HepG2 (cell line): ENCODE data around the gene CFAP61. TPM values are rescaled to one million over a fixed set of nuclear protein-coding genes. Genes with fewer than 3 reads are reported as not detected.

ENCODE experiments used
- ATAC-seq: fragments of 200-7000 bp; cut with Tn5 transposase; 3 replicates; pipeline ENCODE4 v1.9.1; 2020; ENCODE audit warnings: mild to moderate bottlenecking, moderate library complexity
- BruUV-seq: library from RNA; stranded (reverse); fragments of 400-500 nt; replicated peaks from 2 replicates; lab custom pipeline; 2021; lab: Mats Ljungman, UMichigan
- CTCF ChIA-PET: fragments of 300-600 bp; formaldehyde crosslinking; extraction: SDS; loops from one replicate; lab custom pipeline; 2021; ENCODE audit warnings: low total read pairs, inconsistent platforms, low intra/inter-chr PET ratio; lab: Yijun Ruan, JAX
- POLR2A ChIA-PET: fragments of 350-600 bp; sonication (Branson Sonifier 250); formaldehyde crosslinking; loops from one replicate; lab custom pipeline; 2020; ENCODE audit warnings: antibody characterized with exemption, inconsistent platforms; lab: Yijun Ruan, JAX
- DNase-seq: peaks from one replicate; pipeline ENCODE4 v3.0.0-alpha.2; 2015; ENCODE audit warnings: low spot score
- FAIRE-seq: peaks from 3 replicates; lab custom pipeline; 2011; peaks lifted over from hg19 to GRCh38; lab: Jason Lieb, UNC
- H2AFZ ChIP-seq: one replicate; pipeline ENCODE4 v1.6.1; 2011; ENCODE audit warnings: low read length, inconsistent platforms
- H3K27ac ChIP-seq: fragments of 300-600 bp; 3 replicates; pipeline ENCODE4 v1.8.0; 2011; ENCODE audit warnings: mixed run types, mild to moderate bottlenecking, mixed read lengths, low read length, inconsistent platforms; ENCODE audit not compliant: insufficient read depth; ENCODE audit errors: extremely low read length
- H3K27me3 ChIP-seq, 2 experiments: fragments of 200-600 bp in 1 of 2; 2 replicates in 1 of 2; 3 replicates in 1 of 2; pipeline versions ENCODE4 v1.6.0 to v1.8.0; 2011; ENCODE audit warnings: low read length in 2 of 2, mild to moderate bottlenecking in 2 of 2, moderate library complexity in 2 of 2, inconsistent platforms in 1 of 2; ENCODE audit not compliant: insufficient read depth in 2 of 2, control insufficient read depth in 1 of 2
- H3K36me3 ChIP-seq, 2 experiments: fragments of 200-600 bp in 1 of 2; replicated peaks in 1 of 2; 2 replicates in 1 of 2; 3 replicates in 1 of 2; pipeline versions ENCODE4 v1.5.1 to v1.8.0; 2011; ENCODE audit warnings: low read length in 2 of 2, inconsistent platforms in 1 of 2; ENCODE audit not compliant: insufficient read depth in 2 of 2, control insufficient read depth in 1 of 2
- H3K4me1 ChIP-seq: 2 replicates; pipeline ENCODE4 v1.5.1; 2012; ENCODE audit warnings: low read length, inconsistent platforms; ENCODE audit not compliant: insufficient read depth
- H3K4me2 ChIP-seq: 2 replicates; pipeline ENCODE4 v1.6.0; 2011; ENCODE audit warnings: low read depth, low read length, inconsistent platforms
- H3K4me3 ChIP-seq, 3 experiments: fragments of 200-600 bp in 1 of 3; sonication (generic), shearing (Covaris generic) in 1 of 3; replicated peaks in 1 of 3; 2 replicates each; pipeline ENCODE4 v1.5.1; 2011 to 2016; ENCODE audit warnings: low read length in 3 of 3, inconsistent platforms in 2 of 3, low read depth in 2 of 3, mild to moderate bottlenecking in 2 of 3, control low read depth in 1 of 3, mixed read lengths in 1 of 3; ENCODE audit not compliant: insufficient read depth in 1 of 3
- H3K79me2 ChIP-seq: one replicate; pipeline ENCODE4 v1.6.1; 2011; ENCODE audit warnings: low read length, inconsistent platforms; ENCODE audit not compliant: insufficient read depth
- H3K9ac ChIP-seq: 2 replicates; pipeline ENCODE4 v1.6.0; 2011; ENCODE audit warnings: mild to moderate bottlenecking, low read depth, low read length, inconsistent platforms; ENCODE audit not compliant: insufficient read depth
- H3K9me3 ChIP-seq: 2 replicates; pipeline ENCODE4 v1.5.1; 2012; ENCODE audit warnings: mild to moderate bottlenecking, low read length
- H4K20me1 ChIP-seq: 2 replicates; pipeline ENCODE4 v1.6.0; 2011; ENCODE audit warnings: inconsistent platforms, mild to moderate bottlenecking, low read length, moderate library complexity; ENCODE audit not compliant: insufficient read depth
- CAMTA2 ChIP-seq: sonication (generic); formaldehyde crosslinking; IDR thresholded peaks from 2 replicates; pipeline ENCODE4 v1.4.0; 2020; ENCODE audit warnings: mild to moderate bottlenecking, missing genetic modification reagents, borderline replicate concordance
- GATAD1 ChIP-seq: IDR thresholded peaks from 2 replicates; pipeline ENCODE4 v1.6.1; 2016; ENCODE audit warnings: missing genetic modification reagents, missing compliant biosample characterization
- KLF13 ChIP-seq: sonication (generic); formaldehyde crosslinking; IDR thresholded peaks from 2 replicates; pipeline ENCODE4 v1.4.0; 2020; ENCODE audit warnings: mild to moderate bottlenecking, missing genetic modification reagents
- NBN ChIP-seq: fragments of 450-650 bp; conservative IDR thresholded peaks from 2 replicates; pipeline ENCODE4 v1.6.1; 2017
- NFE2 ChIP-seq: sonication (generic); formaldehyde crosslinking; IDR thresholded peaks from 2 replicates; pipeline ENCODE4 v1.4.0; 2020; ENCODE audit warnings: missing genetic modification reagents
- SCMH1 ChIP-seq: sonication (generic); formaldehyde crosslinking; IDR thresholded peaks from 2 replicates; pipeline ENCODE4 v1.9.0; 2021; ENCODE audit warnings: missing genetic modification reagents, mild to moderate bottlenecking, borderline replicate concordance
- ZNF567 ChIP-seq: sonication (generic); formaldehyde crosslinking; IDR thresholded peaks from 2 replicates; pipeline ENCODE4 v1.8.1; 2023; ENCODE audit warnings: mild to moderate bottlenecking, missing genetic modification reagents, borderline replicate concordance
- ZNF619 ChIP-seq: sonication (generic); formaldehyde crosslinking; IDR thresholded peaks from 2 replicates; pipeline ENCODE4 v1.4.0; 2020; ENCODE audit warnings: mild to moderate bottlenecking, missing genetic modification reagents
- WGBS: methylation state at CpG from one replicate; pipeline ENCODE4 v1.1.6; 2017; ENCODE audit warnings: low lambda C conversion rate; 5-methylcytosine and 5-hydroxymethylcytosine counted together
- in situ Hi-C: cut with HindIII; loops from 2 replicates; pipeline ENCODE4 v1.10.0; 2017; ENCODE audit warnings: low pct_unique_long_range_greater_than_20kb; ENCODE audit not compliant: extremely low pct_ligation_motif_present
- intact Hi-C: fragments of 100-400 bp; cut with micrococcal nuclease; formaldehyde crosslinking; loops from one replicate; pipeline ENCODE4 v1.10.0; 2022; ENCODE audit not compliant: unreplicated experiment
- polyA plus RNA-seq, 8 experiments: library from polyadenylated mRNA; depleted of rRNA in 3 of 8; stranded (reverse) in 7 of 8; unstranded in 1 of 8; fragments of >200 nt; fragmentation: Illumina TruSeq in 4 of 8; extraction: Trizol in 4 of 8; gene quantifications; 2 replicates each; pipeline versions ENCODE4 v1.2.1 to v1.2.3, GENCODE V29; 2011 to 2016; ENCODE audit warnings: low read depth in 4 of 8, missing spikeins in 1 of 8, mixed read lengths in 1 of 8; ENCODE audit not compliant: insufficient read depth in 1 of 8
- total RNA-seq, 5 experiments: library from RNA; depleted of rRNA; stranded (reverse); fragments of >200 nt; fragmentation: Illumina TruSeq; extraction: Trizol; gene quantifications; 2 replicates each; pipeline ENCODE4 v1.2.3, GENCODE V29; 2016; ENCODE audit warnings: low read depth in 1 of 5
- TF ChIP-seq, protein P1 (sequence below): sonication (generic); formaldehyde crosslinking; IDR thresholded peaks from 2 replicates; pipeline ENCODE4 v1.5.1; 2020; ENCODE audit warnings: missing genetic modification reagents, mild to moderate bottlenecking, borderline replicate concordance
- TF ChIP-seq, protein P2 (sequence below): sonication (generic); formaldehyde crosslinking; conservative IDR thresholded peaks from 2 replicates; pipeline ENCODE4 v1.8.0; 2022; ENCODE audit warnings: low read depth, missing genetic modification reagents

Gene CFAP61
- total and polyA plus RNA-seq, 2 of the 13 experiments (the other 11 are each of a cell fraction or from before 2014, with no cell fraction given): 0.27 TPM; not detected in 1

DNA sequence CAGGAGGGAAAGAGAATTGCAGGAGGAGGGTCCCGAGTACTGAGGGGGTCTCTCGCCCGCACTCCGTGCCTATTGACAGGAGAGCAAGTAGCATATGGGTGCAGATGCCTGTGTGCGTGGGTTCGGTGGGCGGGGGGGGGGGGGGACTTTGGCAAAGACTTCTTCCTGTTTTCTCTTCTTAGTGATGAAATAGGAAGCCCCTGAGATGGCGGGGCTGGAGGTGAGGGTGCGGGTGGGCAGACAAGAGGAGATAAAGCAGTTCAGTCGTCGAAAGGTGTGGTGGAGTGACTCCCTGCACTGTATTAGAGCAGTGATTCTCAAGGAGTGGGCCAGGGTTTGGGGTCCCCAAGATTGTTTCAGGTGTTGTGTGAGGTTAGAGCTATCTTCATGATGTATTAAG is 31.4 kb upstream of the CFAP61 start:
- Histone ChIP-seq H3K4me3 (no peak overlapping the region), H3K4me1 (peaks cover 49% of the 10 kb centered on the region), H3K9me3 (no peaks in the 10 kb centered on the region), H3K4me2 (peak overlapping the region; percentile 22; the same call in 1 of the 2 replicates), H3K36me3 (peaks cover 6 to 51% of the 10 kb centered on the region in 2 experiments), H2AFZ (no peak overlapping the region), H3K9ac (no peak overlapping the region), H3K27ac (no peak overlapping the region), H3K79me2 (peaks cover 85% of the 10 kb centered on the region), H3K27me3 (no peaks in the 10 kb centered on the region; a peak in 1 of 5 replicates), H4K20me1 (peaks cover 5% of the 10 kb centered on the region)
- FAIRE-seq (no peak), DNase-seq (no peak), ATAC-seq (no peak)
- intact Hi-C loops: no loop called here
- ChIA-PET CTCF (no interaction called here), POLR2A (interaction anchor here (1.0 to 2.8 kb wide), 3 partner anchors 11 to 31 kb away, joined by 3 to 7 read pairs (median 4); partner anchors contain the start of genes CFAP61 and CRNKL1)
- BruUV-seq: no TSS peak
- 95% methylated on average over 11 of the region's 11 CpGs for WGBS
- TF ChIP-seq GATAD1 (CRISPR knock-in tag) (no peak), NFE2 (CRISPR knock-in tag) (no peak), ZNF619 (no peak), SCMH1 (CRISPR knock-in tag) (no peak), KLF13 (CRISPR knock-in tag) (no peak), CAMTA2 (CRISPR knock-in tag) (no peak), NBN (no peak), ZNF567 (CRISPR knock-in tag) (no peak)
- TF ChIP-seq, protein P1, sequence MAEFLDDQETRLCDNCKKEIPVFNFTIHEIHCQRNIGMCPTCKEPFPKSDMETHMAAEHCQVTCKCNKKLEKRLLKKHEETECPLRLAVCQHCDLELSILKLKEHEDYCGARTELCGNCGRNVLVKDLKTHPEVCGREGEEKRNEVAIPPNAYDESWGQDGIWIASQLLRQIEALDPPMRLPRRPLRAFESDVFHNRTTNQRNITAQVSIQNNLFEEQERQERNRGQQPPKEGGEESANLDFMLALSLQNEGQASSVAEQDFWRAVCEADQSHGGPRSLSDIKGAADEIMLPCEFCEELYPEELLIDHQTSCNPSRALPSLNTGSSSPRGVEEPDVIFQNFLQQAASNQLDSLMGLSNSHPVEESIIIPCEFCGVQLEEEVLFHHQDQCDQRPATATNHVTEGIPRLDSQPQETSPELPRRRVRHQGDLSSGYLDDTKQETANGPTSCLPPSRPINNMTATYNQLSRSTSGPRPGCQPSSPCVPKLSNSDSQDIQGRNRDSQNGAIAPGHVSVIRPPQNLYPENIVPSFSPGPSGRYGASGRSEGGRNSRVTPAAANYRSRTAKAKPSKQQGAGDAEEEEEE (CRISPR knock-in tag): no peak
- TF ChIP-seq, protein P2, sequence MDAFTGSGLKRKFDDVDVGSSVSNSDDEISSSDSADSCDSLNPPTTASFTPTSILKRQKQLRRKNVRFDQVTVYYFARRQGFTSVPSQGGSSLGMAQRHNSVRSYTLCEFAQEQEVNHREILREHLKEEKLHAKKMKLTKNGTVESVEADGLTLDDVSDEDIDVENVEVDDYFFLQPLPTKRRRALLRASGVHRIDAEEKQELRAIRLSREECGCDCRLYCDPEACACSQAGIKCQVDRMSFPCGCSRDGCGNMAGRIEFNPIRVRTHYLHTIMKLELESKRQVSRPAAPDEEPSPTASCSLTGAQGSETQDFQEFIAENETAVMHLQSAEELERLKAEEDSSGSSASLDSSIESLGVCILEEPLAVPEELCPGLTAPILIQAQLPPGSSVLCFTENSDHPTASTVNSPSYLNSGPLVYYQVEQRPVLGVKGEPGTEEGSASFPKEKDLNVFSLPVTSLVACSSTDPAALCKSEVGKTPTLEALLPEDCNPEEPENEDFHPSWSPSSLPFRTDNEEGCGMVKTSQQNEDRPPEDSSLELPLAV: no peak
- in situ Hi-C loops: no loop called here
